WERI-Rb-1 (cell line): ENCODE measurements around the gene SLC22A2.

ENCODE experiments used
- DNase-seq: peaks from one replicate; pipeline ENCODE4 v3.0.0-alpha.2; 2020
- H3K27ac ChIP-seq: fragments of 250-450 bp; sonication (Bioruptor Pico); 2 replicates; pipeline ENCODE4 v1.5.1; 2020; ENCODE audit warnings: mild to moderate bottlenecking, moderate library complexity
- H3K27me3 ChIP-seq: fragments of 250-450 bp; sonication (Bioruptor Pico); 2 replicates; pipeline ENCODE4 v1.5.1; 2021; ENCODE audit warnings: mild to moderate bottlenecking, low read depth, moderate library complexity; ENCODE audit not compliant: insufficient read depth, severe bottlenecking
- H3K36me3 ChIP-seq: fragments of 250-450 bp; sonication (Bioruptor Pico); 2 replicates; pipeline ENCODE4 v1.5.1; 2020; ENCODE audit warnings: mild to moderate bottlenecking, moderate library complexity
- H3K4me3 ChIP-seq: 2 replicates; pipeline ENCODE4 v1.5.1; 2011; ENCODE audit warnings: low read depth, mild to moderate bottlenecking, control low read depth, low read length
- H3K9me3 ChIP-seq: fragments of 250-450 bp; sonication (Bioruptor Pico); 2 replicates; pipeline ENCODE4 v1.5.1; 2021; ENCODE audit warnings: mild to moderate bottlenecking, moderate library complexity; ENCODE audit not compliant: severe bottlenecking
- CTCF ChIP-seq: IDR thresholded peaks from 2 replicates; pipeline ENCODE4 v1.5.1; 2011; ENCODE audit warnings: low read depth, mild to moderate bottlenecking, control low read depth, inconsistent platforms, low read length

Gene SLC22A2

DNA sequence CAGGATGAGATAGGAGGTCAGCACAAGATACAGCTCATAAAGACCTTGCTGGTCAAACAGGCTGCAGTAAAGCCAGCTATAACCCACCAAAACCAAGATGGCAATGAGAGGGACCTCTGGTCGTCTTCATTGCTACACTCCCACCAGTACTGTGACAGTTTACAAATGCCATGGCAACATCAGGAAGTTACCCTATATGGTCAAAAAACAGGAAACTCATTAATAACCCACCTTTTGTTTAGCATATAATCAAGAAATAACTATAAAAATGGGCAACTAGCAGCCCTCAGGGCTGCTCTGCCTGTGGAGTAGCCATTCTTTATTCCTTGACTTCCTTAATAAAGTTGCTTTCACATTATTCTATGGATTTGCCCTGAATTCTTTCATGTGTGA lies 30.9 kb downstream of the SLC22A2 start:
- TF ChIP-seq CTCF = no peak
- peaks cover 54% of the 10 kb centered on the region for H3K27me3 ChIP-seq
- H3K9me3 ChIP-seq = no peaks in the 10 kb centered on the region
- no peak overlapping the region for H3K27ac ChIP-seq
- no peak for DNase-seq
- no peaks in the 10 kb centered on the region for H3K36me3 ChIP-seq
- H3K4me3 ChIP-seq = no peak overlapping the region

GRCh38 chr6:160227038-160227768 lies 31.4 kb downstream of the SLC22A2 start:
- Histone ChIP-seq H3K4me3 (no peak overlapping the region), H3K36me3 (no peaks in the 10 kb centered on the region), H3K9me3 (no peaks in the 10 kb centered on the region), H3K27ac (no peak overlapping the region), H3K27me3 (peaks cover 59% of the 10 kb centered on the region)
- DNase-seq = no peak
- TF ChIP-seq CTCF = no peak

GRCh38 chr6:160226118-160226591 lies 32.5 kb downstream of the SLC22A2 start:
- no peak for DNase-seq
- no peaks in the 10 kb centered on the region for H3K36me3 ChIP-seq
- H3K27ac ChIP-seq = no peak overlapping the region
- H3K9me3 ChIP-seq = no peaks in the 10 kb centered on the region
- TF ChIP-seq CTCF = no peak
- H3K27me3 ChIP-seq = peaks cover 55% of the 10 kb centered on the region
- H3K4me3 ChIP-seq = no peak overlapping the region

DNA sequence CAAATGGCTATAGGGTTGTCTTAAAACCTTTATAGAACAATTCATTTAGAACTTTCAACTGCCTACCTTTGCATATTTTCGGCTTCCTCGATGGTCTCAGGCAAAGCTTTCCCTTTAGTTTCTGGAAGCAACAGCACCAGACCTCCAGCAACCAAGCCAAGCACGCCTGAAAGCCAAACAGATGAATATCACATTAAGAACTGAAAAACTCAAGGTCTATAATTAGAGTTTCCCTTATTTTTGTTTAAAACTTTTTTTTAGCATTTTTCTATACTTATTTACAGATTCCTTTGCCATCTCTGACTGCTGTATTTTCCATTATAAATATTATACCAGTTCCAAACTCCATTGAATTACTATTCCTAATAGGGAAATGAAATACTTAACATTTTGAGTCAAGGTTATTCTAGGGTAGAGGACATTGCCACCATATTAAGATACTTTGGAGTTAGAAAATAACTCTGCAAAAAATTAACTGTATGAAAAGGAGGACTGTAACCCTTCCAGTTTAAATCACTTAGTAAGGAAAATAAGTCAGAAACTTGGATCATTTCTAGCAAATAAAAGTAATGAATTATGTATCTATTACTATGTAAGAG lies 33.9 kb downstream of the SLC22A2 start:
- no peak for TF ChIP-seq CTCF
- Histone ChIP-seq H3K27me3 (peaks cover 59% of the 10 kb centered on the region), H3K4me3 (no peak overlapping the region), H3K36me3 (no peaks in the 10 kb centered on the region), H3K27ac (no peak overlapping the region), H3K9me3 (no peaks in the 10 kb centered on the region)
- no peak for DNase-seq

- DNase-seq = no peak
- H3K27ac ChIP-seq = no peak overlapping the region
- H3K9me3 ChIP-seq = no peaks in the 10 kb centered on the region
- H3K27me3 ChIP-seq = peaks cover 53% of the 10 kb centered on the region
- no peaks in the 10 kb centered on the region for H3K36me3 ChIP-seq
- TF ChIP-seq CTCF = no peak
- H3K4me3 ChIP-seq = no peak overlapping the region
Observed at GRCh38 chr6:160222491-160222890, 36.1 kb downstream of the SLC22A2 start.

- Histone ChIP-seq H3K4me3 (no peak overlapping the region), H3K36me3 (no peaks in the 10 kb centered on the region), H3K27ac (no peak overlapping the region), H3K27me3 (peaks cover 53% of the 10 kb centered on the region), H3K9me3 (no peaks in the 10 kb centered on the region)
- DNase-seq = no peak
- TF ChIP-seq CTCF = no peak
Observed at GRCh38 chr6:160221918-160222317, 36.7 kb downstream of the SLC22A2 start.
